ENCODE data around the gene APEH.
A peak's percentile ranks its signal among the peaks of the same experiment; 100 is the strongest.

DNA sequence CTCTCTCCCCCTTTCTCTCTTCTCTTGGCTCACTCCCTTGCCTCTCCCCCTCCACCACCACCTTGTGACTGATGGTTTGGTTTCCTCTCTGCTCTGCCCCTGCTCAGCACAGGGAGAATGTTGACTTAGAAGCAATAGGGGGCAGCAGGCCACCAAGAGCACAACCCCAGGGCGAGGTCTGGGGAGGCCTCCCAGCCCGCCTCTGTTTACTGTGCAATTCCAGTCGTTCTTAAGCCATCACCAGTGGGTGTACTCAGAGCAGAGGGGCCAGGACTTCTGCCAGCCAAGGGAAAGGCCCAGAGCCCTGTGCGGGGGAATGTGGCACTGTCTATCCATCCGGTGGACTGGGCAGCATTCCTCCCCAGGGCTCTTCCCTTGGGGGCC lies 5.7 kb upstream of the APEH start:
- no peak for TF ChIP-seq EZH2 (IDR thresholded peaks at IDR 0.05; ENCODE audit: borderline replicate concordance, low read length)
- TF ChIP-seq, protein P1, sequence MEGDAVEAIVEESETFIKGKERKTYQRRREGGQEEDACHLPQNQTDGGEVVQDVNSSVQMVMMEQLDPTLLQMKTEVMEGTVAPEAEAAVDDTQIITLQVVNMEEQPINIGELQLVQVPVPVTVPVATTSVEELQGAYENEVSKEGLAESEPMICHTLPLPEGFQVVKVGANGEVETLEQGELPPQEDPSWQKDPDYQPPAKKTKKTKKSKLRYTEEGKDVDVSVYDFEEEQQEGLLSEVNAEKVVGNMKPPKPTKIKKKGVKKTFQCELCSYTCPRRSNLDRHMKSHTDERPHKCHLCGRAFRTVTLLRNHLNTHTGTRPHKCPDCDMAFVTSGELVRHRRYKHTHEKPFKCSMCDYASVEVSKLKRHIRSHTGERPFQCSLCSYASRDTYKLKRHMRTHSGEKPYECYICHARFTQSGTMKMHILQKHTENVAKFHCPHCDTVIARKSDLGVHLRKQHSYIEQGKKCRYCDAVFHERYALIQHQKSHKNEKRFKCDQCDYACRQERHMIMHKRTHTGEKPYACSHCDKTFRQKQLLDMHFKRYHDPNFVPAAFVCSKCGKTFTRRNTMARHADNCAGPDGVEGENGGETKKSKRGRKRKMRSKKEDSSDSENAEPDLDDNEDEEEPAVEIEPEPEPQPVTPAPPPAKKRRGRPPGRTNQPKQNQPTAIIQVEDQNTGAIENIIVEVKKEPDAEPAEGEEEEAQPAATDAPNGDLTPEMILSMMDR (IDR thresholded peaks at IDR 0.05; ENCODE audit: low read length): peak; percentile 14; the same call in 1 of the 2 replicates

All from OCI-LY1 (cell line).